ENCODE data around the gene KHDRBS2.

DNA sequence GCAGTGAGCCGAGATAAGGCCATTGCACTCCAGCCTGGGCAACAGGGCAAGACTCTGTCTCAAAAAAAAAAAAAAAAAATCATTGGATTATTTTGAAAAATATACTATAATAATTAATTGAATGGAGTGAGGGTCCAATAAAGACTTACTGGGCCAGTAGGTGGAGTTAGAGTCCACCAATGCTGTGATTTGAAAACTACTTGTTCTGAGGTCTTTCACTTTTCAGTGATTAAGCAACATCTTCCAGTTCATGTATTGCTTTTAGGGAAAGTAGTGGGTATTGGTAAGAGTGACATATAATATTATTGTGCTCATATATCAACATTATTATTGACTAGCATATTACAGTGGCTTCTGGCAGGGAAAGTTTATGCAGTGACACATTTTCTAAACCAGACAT, 530.3 kb downstream of the KHDRBS2 start:
- TF ChIP-seq GABPA (IDR thresholded peaks at IDR 0.05; ENCODE audit: low read depth, low read length): no peak
- no peak for TF ChIP-seq GABPA (CRISPR knock-in tag; IDR thresholded peaks at IDR 0.05; ENCODE audit: low read depth)
- no peak for TF ChIP-seq FOXC1 (CRISPR knock-in tag; IDR thresholded peaks at IDR 0.05; ENCODE audit: borderline replicate concordance)
- TF ChIP-seq ZNF17 (CRISPR knock-in tag; IDR thresholded peaks at IDR 0.05): no peak
- TF ChIP-seq, protein P1, sequence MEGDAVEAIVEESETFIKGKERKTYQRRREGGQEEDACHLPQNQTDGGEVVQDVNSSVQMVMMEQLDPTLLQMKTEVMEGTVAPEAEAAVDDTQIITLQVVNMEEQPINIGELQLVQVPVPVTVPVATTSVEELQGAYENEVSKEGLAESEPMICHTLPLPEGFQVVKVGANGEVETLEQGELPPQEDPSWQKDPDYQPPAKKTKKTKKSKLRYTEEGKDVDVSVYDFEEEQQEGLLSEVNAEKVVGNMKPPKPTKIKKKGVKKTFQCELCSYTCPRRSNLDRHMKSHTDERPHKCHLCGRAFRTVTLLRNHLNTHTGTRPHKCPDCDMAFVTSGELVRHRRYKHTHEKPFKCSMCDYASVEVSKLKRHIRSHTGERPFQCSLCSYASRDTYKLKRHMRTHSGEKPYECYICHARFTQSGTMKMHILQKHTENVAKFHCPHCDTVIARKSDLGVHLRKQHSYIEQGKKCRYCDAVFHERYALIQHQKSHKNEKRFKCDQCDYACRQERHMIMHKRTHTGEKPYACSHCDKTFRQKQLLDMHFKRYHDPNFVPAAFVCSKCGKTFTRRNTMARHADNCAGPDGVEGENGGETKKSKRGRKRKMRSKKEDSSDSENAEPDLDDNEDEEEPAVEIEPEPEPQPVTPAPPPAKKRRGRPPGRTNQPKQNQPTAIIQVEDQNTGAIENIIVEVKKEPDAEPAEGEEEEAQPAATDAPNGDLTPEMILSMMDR (CRISPR knock-in tag; IDR thresholded peaks at IDR 0.05): no peak
- no peak for TF ChIP-seq RBAK (CRISPR knock-in tag; IDR thresholded peaks at IDR 0.05)

Measured in HepG2 (cell line).